SU-DHL-6 (cell line): ENCODE results near the gene PTGER4.

Experiments used
- CTCF ChIP-seq: fragments of 200-600 bp; sonication (generic); IDR thresholded peaks from one replicate; pipeline ENCODE4 v1.5.1; 2017; ENCODE audit warnings: antibody characterized with exemption, mild to moderate bottlenecking, low read length, moderate library complexity; ENCODE audit not compliant: insufficient read depth, poor library complexity, severe bottlenecking
- EZH2phosphoT487 ChIP-seq: fragments of 200-600 bp; sonication (generic), shearing (Covaris generic); conservative IDR thresholded peaks from 2 replicates; pipeline ENCODE4 v1.6.1; 2018; ENCODE audit warnings: mild to moderate bottlenecking, antibody characterized with exemption, low read length, moderate library complexity, mixed read lengths

GRCh38 chr5:40648150-40648549, 31.6 kb upstream of the PTGER4 start:
- TF ChIP-seq CTCF = no peak
- no peak for TF ChIP-seq EZH2phosphoT487
